DMS53 treated with DMSO at 0.1 percent for 48 hours (cell line): ENCODE data around the gene UBQLN3.
A peak's percentile ranks its signal among the peaks of the same experiment; 100 is the strongest.

Source experiments
- DNase-seq: peaks from one replicate; lab custom pipeline; 2025; ENCODE audit not compliant: unreplicated experiment; lab: John Stamatoyannopoulos, UW

UBQLN3 gene

DNA sequence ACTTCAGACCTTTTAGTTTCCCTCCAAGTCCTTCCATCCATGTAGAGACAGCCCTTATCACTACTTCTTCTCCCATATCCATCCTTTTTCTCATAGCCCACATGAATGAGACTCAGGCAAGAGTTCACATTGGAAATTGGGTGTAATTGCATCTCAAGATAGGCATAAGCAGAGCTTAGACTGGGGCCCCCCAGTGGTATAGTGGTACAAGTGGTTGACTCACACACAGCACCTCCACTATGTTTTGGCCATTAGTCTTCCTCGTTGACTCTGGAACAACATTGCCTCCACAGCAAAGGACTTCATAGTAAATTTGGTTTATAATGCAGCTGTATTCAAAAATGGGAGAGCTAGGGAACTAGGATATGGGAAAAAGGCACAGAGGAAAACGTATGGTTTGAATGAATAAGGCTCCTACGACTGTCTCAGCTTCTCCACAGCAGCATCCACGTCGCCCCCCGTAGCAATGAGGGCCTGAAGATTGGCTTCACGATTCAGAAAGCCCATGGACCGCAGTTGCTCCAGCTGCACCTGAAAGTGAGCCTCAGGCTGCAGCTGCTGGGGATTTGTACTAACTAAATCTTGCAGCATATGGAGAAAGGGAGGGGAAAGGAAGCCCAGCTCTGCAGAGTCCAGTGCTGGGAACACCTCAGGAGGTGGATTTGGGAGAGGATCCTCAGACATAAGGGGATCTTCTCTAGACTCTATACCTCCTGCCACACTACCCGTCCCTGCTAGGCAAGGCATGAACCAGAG, 2.4 kb downstream of the UBQLN3 start:
- DNase-seq, result no peak

DNA sequence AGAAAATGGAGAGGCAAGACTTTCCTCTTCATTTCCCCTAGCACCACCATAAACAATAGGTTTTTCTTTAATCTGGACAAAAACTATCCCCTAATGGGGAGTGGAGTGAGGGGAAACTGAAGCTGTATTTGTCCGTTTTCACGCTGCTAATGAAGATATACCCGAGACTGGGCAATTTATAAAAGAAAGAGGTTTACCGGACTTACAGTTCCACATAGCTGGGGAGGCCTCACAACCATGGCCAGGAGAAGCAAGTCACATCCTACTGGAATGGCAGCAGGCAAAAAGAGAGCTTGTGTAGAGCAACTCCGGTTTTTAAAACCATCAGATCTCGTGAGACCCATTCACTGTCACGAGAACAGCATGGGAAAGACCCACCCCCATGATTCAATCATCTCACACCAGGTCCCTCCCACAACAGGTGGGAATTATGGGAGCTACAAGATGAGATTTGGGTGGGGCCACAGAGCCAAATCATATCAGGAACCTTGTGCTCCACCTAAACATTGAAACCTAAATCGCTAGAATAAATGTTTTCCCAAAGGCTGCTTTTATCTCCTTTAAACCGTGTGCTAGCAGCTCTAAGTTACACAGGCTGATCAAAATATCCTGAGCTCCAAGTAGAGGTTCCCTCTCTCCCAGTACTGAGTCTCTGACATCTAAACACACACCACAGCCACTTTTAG, 4.3 kb downstream of the UBQLN3 start:
- DNase-seq, result no peak

DNA sequence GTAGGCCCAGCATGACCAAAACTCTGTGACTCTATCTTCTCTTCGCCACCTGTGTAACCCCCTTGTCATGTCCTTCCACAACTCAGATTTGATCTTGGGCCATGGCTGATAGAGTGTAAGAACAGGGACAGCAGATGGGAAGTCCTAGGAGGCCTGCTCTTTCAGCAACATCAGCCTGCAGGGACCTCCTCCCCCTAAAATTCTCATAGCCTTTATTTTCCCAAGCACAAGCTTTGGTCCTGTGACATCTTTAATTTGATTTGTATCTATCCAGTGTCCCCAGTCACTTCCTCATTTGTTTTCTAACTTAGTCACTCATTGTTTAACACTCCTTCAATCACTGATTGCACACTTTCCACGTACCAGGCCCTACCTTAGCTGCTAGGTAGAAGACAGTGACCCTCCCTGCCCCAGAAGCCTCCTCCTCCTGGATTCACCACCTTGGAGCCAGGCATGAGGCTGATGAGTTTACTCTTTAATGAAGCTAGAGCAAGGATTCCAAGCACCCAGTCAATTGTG, 5.3 kb downstream of the UBQLN3 start:
- no peak for DNase-seq

DNA sequence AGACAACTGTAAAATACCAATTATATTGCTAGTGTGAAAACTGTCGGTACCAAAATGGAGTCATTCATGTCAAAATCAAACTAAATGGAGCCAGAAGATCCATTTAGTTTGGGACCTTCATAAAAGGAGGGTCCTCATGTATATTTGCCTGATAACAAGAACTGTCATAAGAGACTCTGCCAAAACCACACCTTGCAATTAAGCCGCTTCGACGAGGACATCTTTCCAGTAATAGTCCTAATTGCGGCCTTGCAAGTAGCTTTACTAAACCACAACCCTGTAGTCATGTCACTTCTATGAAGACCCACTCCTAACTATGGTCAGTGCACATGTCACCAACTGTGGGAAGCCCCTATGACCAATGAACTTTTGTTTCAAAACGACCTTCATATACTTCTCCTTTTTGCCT, 9.4 kb downstream of the UBQLN3 start:
- no peak for DNase-seq

DNA sequence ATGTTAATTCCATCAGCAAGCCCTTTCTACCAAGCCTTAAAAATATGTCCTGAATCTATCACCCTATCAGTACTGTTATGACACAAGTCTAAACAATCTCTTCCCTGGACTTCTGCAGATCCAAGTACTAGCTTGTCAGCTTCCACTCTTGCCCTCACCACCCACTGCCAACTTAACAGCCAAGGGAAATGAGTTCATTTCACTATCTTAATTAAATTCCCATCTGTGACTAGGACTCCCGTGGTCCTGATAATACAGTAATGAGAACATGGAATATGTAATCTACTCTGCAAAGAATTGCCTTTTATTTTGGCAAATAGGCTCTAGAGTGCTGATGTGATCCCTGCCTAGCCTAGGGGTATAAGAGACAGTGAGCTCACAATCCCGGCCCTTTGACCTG, 10.1 kb downstream of the UBQLN3 start:
- DNase-seq, result no peak

DNA sequence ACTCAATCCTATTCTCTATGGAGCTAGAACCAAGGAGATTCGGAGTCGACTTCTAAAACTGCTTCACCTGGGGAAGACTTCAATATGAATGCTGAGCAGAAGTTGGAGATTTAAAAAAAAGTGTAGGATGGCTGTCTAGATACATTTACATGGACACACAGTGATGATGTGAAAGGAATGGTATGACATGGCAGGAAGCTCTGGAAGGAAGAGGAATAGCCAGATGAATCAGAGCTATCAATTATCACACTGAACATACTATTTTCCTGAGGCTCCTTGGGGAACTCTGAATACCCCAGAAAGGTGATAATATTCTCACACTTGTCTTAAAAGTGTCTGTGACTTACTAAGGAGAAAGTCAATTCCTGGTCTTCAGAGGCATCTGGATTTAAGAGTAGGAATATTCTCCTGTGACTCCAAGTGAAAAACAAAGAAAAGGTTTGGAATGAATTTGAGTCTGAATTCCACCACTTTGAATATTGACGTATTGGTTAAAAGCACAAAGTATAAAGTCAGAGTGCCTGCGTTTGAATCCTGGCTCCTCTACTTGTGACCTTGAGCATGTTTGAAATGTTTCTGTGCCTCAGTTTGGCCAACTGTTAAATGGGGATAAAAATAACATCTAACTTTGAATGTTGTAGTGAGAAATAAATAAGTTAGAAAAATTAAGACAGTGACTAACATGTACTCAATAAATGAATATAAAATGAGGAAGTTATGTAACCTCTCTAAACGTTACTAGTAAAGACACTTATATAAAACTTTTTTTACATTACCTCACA, 20.0 kb downstream of the UBQLN3 start:
- DNase-seq, result no peak

DNA sequence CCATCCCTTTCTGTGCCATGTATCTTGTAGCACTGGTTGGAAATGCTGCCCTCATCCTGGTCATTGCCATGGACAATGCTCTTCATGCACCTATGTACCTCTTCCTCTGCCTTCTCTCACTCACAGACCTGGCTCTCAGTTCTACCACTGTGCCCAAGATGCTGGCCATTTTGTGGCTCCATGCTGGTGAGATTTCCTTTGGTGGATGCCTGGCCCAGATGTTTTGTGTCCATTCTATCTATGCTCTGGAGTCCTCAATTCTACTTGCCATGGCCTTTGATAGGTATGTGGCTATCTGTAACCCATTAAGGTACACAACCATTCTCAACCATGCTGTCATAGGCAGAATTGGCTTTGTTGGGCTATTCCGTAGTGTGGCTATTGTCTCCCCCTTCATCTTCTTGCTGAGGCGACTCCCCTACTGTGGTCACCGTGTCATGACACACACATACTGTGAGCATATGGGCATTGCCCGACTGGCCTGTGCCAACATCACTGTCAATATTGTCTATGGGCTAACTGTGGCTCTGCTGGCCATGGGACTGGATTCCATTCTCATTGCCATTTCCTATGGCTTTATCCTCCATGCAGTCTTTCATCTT, 20.9 kb downstream of the UBQLN3 start:
- no peak for DNase-seq

DNA sequence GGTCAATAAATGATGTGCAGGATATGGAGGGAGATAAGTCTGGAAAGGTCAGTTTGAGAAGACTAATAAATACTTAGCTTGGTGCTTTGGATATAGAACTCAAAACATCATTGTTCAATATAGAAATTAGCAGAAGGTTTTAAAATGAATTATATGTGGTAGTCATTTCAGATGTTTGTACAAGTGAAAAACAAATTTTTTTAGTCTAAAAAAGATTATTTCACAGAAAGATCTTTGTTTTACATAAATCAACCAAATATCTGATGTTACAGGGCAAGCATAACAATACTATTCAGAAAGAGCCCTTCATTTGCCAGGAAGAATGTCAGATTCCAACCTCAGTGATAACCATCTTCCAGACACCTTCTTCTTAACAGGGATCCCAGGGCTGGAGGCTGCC, 21.4 kb downstream of the UBQLN3 start, which contains the start of gene OR52D1:
Gene OR52D1 (plus strand): TSS at position 301 of the 400 bp plus-strand sequence. CDS start 22 bp downstream, at position 323.
- no peak for DNase-seq

DNA sequence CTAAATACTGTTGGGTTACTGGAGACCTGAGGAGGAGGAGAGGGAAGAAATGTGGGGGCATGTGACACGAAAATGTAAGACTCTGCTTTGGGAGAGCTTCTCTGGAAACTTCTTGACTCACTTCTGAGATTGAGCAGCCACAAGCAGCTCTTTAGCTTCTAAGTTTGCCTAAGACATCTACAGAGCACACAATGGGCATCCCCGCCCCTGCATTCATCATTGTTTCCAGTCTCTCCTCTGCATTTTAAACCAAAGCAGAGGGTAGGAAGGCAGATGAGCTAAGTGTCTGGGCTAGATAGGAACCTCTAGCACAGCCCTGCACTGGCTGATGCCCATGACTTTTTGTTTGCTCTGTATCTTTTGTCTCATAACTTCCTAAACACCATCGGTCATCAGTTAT, 23.3 kb downstream of the UBQLN3 start:
- DNase-seq, result no peak

DNA sequence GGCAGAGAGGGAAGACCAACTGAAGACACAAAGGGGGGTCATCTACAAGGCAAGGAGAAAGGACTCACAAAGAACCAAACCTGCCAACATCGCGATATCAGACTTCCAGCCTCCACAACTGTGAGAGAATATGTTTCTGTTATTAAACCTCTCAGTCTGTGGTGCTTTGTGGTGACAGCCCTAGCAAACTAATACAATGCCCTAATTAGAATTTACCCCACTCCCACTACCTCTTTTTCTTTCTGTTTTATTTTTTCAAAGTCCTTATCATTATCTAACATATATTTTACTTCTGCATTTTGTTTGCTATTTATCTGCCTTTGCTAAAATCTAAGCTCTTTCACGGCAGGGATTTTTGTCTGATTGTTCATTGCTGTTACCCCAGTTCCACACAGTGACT, 23.8 kb downstream of the UBQLN3 start:
- no peak for DNase-seq

DNA sequence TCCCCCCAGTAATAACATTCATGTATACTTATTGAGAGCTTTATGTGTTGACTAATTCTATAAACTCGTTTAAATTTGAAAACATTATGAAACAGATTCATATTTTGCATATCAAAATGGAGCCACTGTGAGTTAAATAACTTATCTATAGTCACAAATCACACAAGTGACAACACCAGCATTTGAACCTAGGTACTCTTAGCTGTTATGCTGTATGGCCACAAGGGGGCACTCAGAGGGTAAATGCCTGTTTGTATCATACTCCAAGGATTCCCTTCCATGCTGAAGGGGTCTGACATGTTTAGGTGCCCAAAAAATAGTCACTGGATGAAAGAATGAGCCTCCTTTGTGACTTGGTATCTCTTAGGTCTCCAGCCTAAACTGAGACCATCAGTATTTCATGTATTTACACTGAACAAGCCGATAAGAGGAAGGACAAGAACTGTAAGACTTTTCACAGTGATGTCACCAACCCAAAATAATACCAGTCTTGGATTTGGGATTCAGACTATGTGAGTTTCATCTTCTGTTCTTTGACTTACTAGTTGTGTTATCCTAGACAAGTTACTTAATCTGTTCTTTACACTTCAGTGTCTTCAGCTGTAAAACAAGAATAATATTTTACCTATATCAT, 33.5 kb downstream of the UBQLN3 start:
- peak; percentile 50 for DNase-seq

DNA sequence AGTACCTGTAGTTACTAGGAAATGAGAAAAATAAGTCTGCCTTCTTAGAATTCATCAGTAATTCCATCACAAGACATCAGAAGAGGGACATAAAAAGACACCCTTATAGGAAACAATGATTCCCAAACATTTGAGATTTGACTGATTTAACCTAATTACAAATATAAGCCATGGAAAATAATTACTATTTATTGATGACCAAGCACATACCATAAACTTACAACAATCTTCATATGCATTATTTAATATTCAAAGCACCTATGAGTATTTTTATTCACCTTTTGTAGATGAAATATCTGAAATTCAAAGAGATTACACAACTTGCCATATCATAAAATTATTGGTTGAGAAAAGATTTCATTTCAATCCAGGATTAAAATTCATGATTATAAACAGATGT, 35.8 kb downstream of the UBQLN3 start:
- no peak for DNase-seq

DNA sequence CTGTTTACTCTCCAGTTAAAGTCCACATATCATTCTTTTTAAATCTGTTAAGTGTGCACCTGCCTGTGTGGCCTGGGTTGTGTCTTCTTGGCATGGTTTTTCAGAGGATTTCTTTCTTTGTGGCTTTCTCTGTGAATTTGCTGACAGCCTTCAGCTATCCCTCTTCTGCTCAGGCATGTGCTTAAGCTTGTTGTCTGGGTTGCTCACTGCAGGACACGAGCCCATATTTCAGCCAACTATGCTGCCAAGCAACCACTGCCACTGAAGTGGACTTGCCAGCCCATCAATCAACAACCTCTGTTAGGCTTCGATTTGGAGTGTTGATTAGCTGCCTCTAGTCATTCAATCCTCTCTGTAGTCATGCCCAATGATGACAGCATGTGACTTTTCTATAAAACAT, 42.2 kb downstream of the UBQLN3 start:
- DNase-seq, result no peak

DNA sequence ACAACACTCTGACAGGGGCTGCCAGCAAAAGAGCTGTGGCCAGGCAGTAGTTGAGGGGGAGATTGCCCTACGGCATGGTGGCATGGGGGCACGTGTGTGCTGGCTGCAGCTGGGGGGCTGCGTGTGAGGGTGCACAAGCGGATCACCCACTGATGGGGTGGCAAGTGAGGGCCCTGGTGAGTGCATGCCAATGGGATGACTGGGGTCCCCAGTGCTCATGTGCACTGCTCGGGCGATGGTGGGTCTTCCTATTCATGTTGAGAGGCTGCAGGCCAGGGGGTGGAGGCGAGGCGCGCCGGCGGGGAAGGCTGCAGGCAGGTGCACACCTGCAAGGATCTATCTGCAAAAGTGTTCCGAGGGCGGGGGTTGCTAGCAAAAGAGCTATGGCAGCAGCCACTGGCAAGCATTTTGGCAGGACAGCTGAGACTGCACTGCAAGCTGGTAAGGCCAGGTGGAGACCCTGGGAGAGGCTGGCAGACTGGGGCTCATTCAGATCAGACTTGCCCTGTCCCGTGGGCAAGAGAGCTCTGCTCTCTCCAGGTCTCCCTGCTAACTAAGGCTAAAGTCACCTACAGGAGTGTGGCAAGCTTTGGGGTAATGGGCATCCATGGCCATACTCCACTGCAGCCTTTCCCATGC, 48.7 kb downstream of the UBQLN3 start:
- DNase-seq, result no peak
